Small intestine (tissue), 7 donors: ENCODE measurements around the gene SMOC2. TPM values are rescaled to one million over a fixed set of nuclear protein-coding genes. Genes with fewer than 3 reads are reported as not detected.

Experiments used
- DNase-seq, 2 donors: peaks; one replicate each; pipeline versions ENCODE4 v3.0.0 to v3.0.0-alpha.2; 2013
- FAIRE-seq: peaks from 2 replicates; lab custom pipeline; 2012; peaks lifted over from hg19 to GRCh38; lab: Jason Lieb, UNC
- H3K27ac ChIP-seq, 3 donors: one replicate each; pipeline ENCODE4 v1.5.1; 2013; ENCODE audit warnings: low read length in 2 of 3, mild to moderate bottlenecking in 2 of 3, control low read depth in 1 of 3, inconsistent platforms in 1 of 3, low read depth in 1 of 3, moderate library complexity in 1 of 3
- H3K27me3 ChIP-seq, 3 donors: one replicate each; pipeline ENCODE4 v1.6.1; 2013; ENCODE audit warnings: low read length in 3 of 3, inconsistent platforms in 1 of 3; ENCODE audit not compliant: control insufficient read depth in 3 of 3, insufficient read depth in 3 of 3
- H3K36me3 ChIP-seq, 3 donors: one replicate each; pipeline ENCODE4 v1.6.1; 2013; ENCODE audit warnings: low read length in 3 of 3, inconsistent platforms in 1 of 3, low read depth in 1 of 3, mild to moderate bottlenecking in 1 of 3, moderate library complexity in 1 of 3; ENCODE audit not compliant: control insufficient read depth in 3 of 3, insufficient read depth in 2 of 3
- H3K4me1 ChIP-seq, 3 donors: one replicate each; pipeline ENCODE4 v1.6.1; 2013; ENCODE audit warnings: low read length in 2 of 3, inconsistent platforms in 1 of 3, low read depth in 1 of 3, mild to moderate bottlenecking in 1 of 3, moderate library complexity in 1 of 3; ENCODE audit not compliant: control insufficient read depth in 3 of 3, insufficient read depth in 2 of 3
- H3K4me3 ChIP-seq, 3 donors: one replicate each; pipeline ENCODE4 v1.5.1; 2013; ENCODE audit warnings: low read length in 3 of 3, control low read depth in 1 of 3, inconsistent platforms in 1 of 3, low read depth in 1 of 3, mild to moderate bottlenecking in 1 of 3, moderate library complexity in 1 of 3
- H3K9me3 ChIP-seq, 2 donors: one replicate each; pipeline ENCODE4 v1.6.1; 2013; ENCODE audit warnings: low read depth in 1 of 2, low read length in 1 of 2; ENCODE audit not compliant: control insufficient read depth in 2 of 2, insufficient read depth in 1 of 2
- WGBS, 3 donors: extraction: QIAGEN DNeasy Blood & Tissue Kit; methylation state at CpG; one replicate each; pipeline ENCODE4 v1.1.7; 2013; 5-methylcytosine and 5-hydroxymethylcytosine counted together
- polyA plus RNA-seq, 4 donors: library from polyadenylated mRNA; stranded (reverse) in 3 of 4; unstranded in 1 of 4; fragments of 200-250 nt in 3 of 4; fragments of 120-200 nt in 1 of 4; gene quantifications; one replicate each; pipeline versions ENCODE4 v1.2.1 to v1.2.3, GENCODE V29; 2013
- donor health status: healthy with polysubstance abuse.
- donor health status: control.
- donor health status: control.
- donor health status: Bipolar disorder and iron deficiency.
- donor health status: healthy.

The SMOC2 gene
- polyA plus RNA-seq, 4 donors: 0.89 to 56.7 (median 4.0) TPM

DNA sequence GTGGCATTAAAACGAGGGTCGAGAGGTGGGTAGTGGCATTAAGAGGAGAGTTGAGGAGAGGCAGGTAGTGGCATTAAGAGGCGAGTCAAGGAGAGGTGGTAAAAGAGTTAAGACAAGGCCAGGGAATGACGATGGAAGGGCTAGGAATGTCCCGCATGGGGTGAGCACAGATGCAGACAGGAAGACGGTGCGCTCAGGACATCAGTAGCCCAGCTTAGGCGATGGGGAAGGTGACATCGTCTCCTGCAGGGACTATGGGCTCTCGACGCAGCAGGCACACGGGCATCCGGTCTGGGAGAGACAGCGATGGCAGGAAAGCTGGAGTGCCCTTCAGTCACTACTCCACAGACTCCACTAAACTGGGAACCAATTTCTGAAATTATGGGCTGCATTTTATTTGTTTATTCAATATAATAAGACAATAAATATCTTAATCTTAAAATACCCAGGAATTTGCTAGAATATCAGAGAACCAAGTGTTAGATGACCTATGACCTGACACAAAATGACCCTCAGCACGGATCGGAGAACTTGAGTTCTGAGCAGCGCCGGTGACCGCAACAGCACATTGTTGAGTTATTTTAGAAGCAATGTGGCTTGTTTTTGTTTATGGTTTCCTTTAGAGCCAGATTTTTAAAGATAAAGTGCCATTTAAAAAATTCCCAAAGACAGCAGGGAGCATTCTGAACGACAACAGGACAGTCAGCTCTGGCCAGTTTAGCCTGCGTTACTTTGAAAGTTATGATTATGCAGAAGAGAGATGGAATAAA lies 177.7 kb downstream of the SMOC2 start:
- peaks cover 0 to 8% (median 0%) of the 10 kb centered on the region in 3 donors for H3K36me3 ChIP-seq
- 70 to 87% (median 81%) methylated on average over 21 of the region's 21 CpGs for whole genome bisulfite sequencing, 3 donors
- H3K27me3 ChIP-seq: no peaks in the 10 kb centered on the region
- DNase-seq (no peak), FAIRE-seq (no peak)
- H3K4me3 ChIP-seq: no peak overlapping the region
- no peaks in the 10 kb centered on the region for H3K4me1 ChIP-seq
- H3K9me3 ChIP-seq: peaks cover 2 to 18% of the 10 kb centered on the region in 2 donors
- H3K27ac ChIP-seq: no peak overlapping the region

- no peak for FAIRE-seq
- no peak overlapping the region for H3K4me3 ChIP-seq
- 64 to 80% (median 71%) methylated on average over 19 of the region's 19 CpGs for WGBS, 3 donors
- DNase-seq: no peak
- no peak overlapping the region for H3K27ac ChIP-seq
- no peaks in the 10 kb centered on the region for H3K4me1 ChIP-seq
- no peaks in the 10 kb centered on the region for H3K27me3 ChIP-seq
- peaks cover 0 to 8% (median 0%) of the 10 kb centered on the region in 3 donors for H3K36me3 ChIP-seq
- H3K9me3 ChIP-seq: peaks cover 2 to 15% of the 10 kb centered on the region in 2 donors
Observed at GRCh38 chr6:168619560-168620314, 178.8 kb downstream of the SMOC2 start.

- no peak for FAIRE-seq
- peaks cover 0 to 6% (median 0%) of the 10 kb centered on the region in 3 donors for H3K36me3 ChIP-seq
Observed at GRCh38 chr6:168620578-168620977, 179.6 kb downstream of the SMOC2 start.

DNA sequence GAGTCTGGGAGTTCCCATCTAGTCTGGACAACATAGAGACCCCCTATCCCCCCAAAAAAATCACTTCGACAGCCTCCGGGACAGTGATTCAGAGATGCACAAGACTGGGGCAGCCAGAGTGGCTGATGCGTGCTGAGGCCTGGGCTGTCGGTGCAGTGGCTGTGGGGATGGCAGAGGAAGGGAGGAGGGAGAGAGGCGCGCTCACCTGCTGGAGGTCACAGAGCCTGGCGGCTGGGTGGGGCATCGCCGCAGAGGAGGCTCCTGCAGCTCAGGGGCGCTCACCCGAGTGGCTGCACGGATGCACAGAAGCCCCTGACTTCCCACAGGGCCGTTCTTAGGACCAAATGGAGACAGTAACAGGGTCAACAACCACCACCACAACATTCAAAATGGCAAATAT lies 182.8 kb downstream of the SMOC2 start:
- no peaks in the 10 kb centered on the region for H3K4me1 ChIP-seq
- H3K36me3 ChIP-seq: peaks cover 0 to 7% (median 0%) of the 10 kb centered on the region in 3 donors
- FAIRE-seq: no peak
- H3K9me3 ChIP-seq: peaks cover 2 to 4% of the 10 kb centered on the region in 2 donors
- DNase-seq: no peak
- H3K4me3 ChIP-seq: no peak overlapping the region
- H3K27ac ChIP-seq: no peak overlapping the region
- H3K27me3 ChIP-seq: no peaks in the 10 kb centered on the region
- 82 to 89% (median 88%) methylated on average over 13 of the region's 13 CpGs for WGBS, 3 donors

More at GRCh38 chr6:168620578-168620977, 179.6 kb downstream of the SMOC2 start:
- no peaks in the 10 kb centered on the region for H3K27me3 ChIP-seq
- peaks cover 2 to 7% of the 10 kb centered on the region in 2 donors for H3K9me3 ChIP-seq
- H3K4me3 ChIP-seq: no peak overlapping the region
- no peaks in the 10 kb centered on the region for H3K4me1 ChIP-seq
- WGBS, 3 donors: 70 to 80% (median 73%) methylated on average over 6 of the region's 6 CpGs
- H3K27ac ChIP-seq: no peak overlapping the region
- DNase-seq: no peak

DNA sequence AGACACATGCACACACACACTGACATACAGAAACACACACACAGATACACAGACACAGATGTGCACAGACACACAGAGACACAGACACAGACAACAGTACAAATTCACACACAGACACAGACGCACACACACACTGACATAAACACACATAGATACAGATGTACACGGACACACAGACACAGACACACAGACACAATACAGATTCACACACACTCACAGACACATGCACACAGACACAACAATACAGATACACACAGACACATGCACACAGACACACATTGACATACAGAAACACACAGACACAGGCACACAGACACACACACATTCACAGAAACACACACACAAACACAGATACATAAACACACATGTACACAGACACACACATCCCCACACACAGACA lies 183.6 kb downstream of the SMOC2 start:
- Histone ChIP-seq H3K4me3 (no peak overlapping the region), H3K9me3 (peaks cover 2 to 4% of the 10 kb centered on the region in 2 donors), H3K36me3 (peaks cover 0 to 7% (median 0%) of the 10 kb centered on the region in 3 donors), H3K27me3 (no peaks in the 10 kb centered on the region), H3K4me1 (no peaks in the 10 kb centered on the region), H3K27ac (no peak overlapping the region)
- no peak for DNase-seq
- WGBS, 3 donors: 84 to 94% (median 93%) methylated on average over 2 of the region's 2 CpGs
- FAIRE-seq: no peak

DNA sequence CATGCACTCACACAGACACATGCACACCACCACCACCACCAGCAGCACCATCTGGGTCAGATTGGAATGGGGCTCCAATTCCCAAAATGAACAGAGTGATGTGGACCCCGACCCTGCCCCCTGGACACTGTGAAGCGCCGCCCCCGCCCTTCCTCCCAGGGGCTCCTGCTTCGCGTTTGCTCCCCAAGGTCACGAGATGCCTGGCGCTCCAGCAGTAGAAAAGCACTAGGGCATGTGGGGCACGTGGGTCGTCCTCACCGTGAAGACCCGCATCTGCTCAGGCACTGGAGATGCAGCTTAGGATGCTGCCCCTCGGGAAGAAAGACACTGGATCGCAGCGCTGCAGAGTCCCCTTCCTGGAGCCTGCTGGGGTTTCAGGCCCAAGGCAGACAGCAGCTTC lies 184.0 kb downstream of the SMOC2 start:
- H3K4me1 ChIP-seq: no peaks in the 10 kb centered on the region
- no peak for DNase-seq
- H3K27ac ChIP-seq: no peak overlapping the region

GRCh38 chr6:168625602-168626001 lies 184.6 kb downstream of the SMOC2 start:
- WGBS, 3 donors: 79 to 85% (median 82%) methylated on average over 18 of the region's 18 CpGs
- DNase-seq (no peak), FAIRE-seq (no peak)

More for the DNA sequence above, 184.0 kb downstream of the SMOC2 start:
- Histone ChIP-seq H3K27me3 (no peaks in the 10 kb centered on the region), H3K36me3 (peaks cover 0 to 7% (median 0%) of the 10 kb centered on the region in 3 donors), H3K9me3 (peaks cover 2 to 4% of the 10 kb centered on the region in 2 donors), H3K4me3 (no peak overlapping the region)
- no peak for FAIRE-seq
- WGBS, 3 donors: 88 to 91% (median 88%) methylated on average over 15 of the region's 15 CpGs

DNA sequence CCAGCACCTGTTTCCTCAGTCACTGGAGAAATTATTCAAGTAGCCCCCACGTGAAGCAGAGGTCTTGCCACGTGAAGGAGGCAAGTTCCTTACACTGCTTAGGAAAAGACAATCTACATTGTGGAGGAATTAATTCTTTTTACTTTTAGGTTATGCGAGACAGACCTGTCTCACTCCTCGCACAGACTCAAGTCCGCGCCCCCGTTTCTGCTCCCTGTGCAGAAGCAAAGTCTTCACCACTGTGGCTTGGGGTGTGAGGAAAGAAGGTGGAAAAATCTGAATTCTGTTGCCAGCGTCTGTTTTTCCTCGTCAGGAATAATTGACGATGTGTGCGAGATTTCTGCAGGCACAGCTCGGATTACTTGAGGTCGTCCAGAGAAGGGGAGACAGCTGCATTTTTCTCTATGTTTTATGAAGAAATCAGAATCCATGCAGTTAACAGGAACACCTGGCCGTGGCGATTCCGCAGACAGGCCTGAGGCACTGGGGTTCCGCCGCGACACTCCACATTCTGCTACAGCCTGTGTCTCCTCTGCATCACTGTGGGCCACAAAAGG lies 185.1 kb downstream of the SMOC2 start:
- H3K36me3 ChIP-seq: peaks cover 0 to 7% (median 0%) of the 10 kb centered on the region in 3 donors
- no peak for FAIRE-seq
- DNase-seq: no peak
- 87% methylated on average over 19 of the region's 19 CpGs for WGBS, 3 donors
- H3K4me1 ChIP-seq: no peaks in the 10 kb centered on the region
- no peaks in the 10 kb centered on the region for H3K27me3 ChIP-seq
- peaks cover 2 to 4% of the 10 kb centered on the region in 2 donors for H3K9me3 ChIP-seq
- H3K4me3 ChIP-seq: no peak overlapping the region
- no peak overlapping the region for H3K27ac ChIP-seq

More at GRCh38 chr6:168625602-168626001, 184.6 kb downstream of the SMOC2 start:
- Histone ChIP-seq H3K27ac (no peak overlapping the region), H3K27me3 (no peaks in the 10 kb centered on the region), H3K4me1 (no peaks in the 10 kb centered on the region), H3K36me3 (peaks cover 0 to 7% (median 0%) of the 10 kb centered on the region in 3 donors), H3K4me3 (no peak overlapping the region), H3K9me3 (peaks cover 2 to 4% of the 10 kb centered on the region in 2 donors)
